GM06990 (cell line): ENCODE data around the gene SMC1B.
"Not testable (repeated sequence)": the region's sequence is repeated elsewhere in the genome, so short reads cannot be mapped to it uniquely, and the experiment has no call there.

Experiments used
- DNase-seq: peaks from one replicate; pipeline ENCODE4 v3.0.0-alpha.2; 2011; ENCODE audit not compliant: insufficient read length; ENCODE audit errors: extremely low read depth
- H3K27me3 ChIP-seq: replicated peaks from 2 replicates; pipeline ENCODE4 v1.6.0; 2011; ENCODE audit warnings: low read length; ENCODE audit not compliant: control insufficient read depth, insufficient read depth
- H3K36me3 ChIP-seq: 2 replicates; pipeline ENCODE4 v1.5.1; 2011; ENCODE audit warnings: low read length; ENCODE audit not compliant: control insufficient read depth, insufficient read depth
- H3K4me3 ChIP-seq: replicated peaks from 2 replicates; pipeline ENCODE4 v1.5.1; 2011; ENCODE audit warnings: low read depth, mild to moderate bottlenecking, control low read depth, low read length
- CTCF ChIP-seq: IDR thresholded peaks from 2 replicates; pipeline ENCODE4 v1.5.1; 2011; ENCODE audit warnings: low read length, control low read depth, mild to moderate bottlenecking, inconsistent platforms; ENCODE audit not compliant: insufficient read depth, poor library complexity, severe bottlenecking

Gene SMC1B

GRCh38 chr22:45438336-45438735 is 24.9 kb upstream of the SMC1B start:
- H3K36me3 ChIP-seq: no peaks in the 10 kb centered on the region
- no peak for DNase-seq
- no peak for TF ChIP-seq CTCF
- H3K27me3 ChIP-seq: no peaks in the 10 kb centered on the region; the same call in none of the 2 replicates
- no peak overlapping the region for H3K4me3 ChIP-seq

- not testable (repeated sequence) for DNase-seq, H3K4me3 ChIP-seq, H3K36me3 ChIP-seq, H3K27me3 ChIP-seq
These were observed 23.6 kb upstream of the SMC1B start for GRCh38 chr22:45436871-45437517.

- no peaks in the 10 kb centered on the region for H3K27me3 ChIP-seq
- peak; percentile 49 for DNase-seq
- no peak overlapping the region for H3K4me3 ChIP-seq
- TF ChIP-seq CTCF: peak; percentile 92
- H3K36me3 ChIP-seq: no peaks in the 10 kb centered on the region
These were observed 22.2 kb upstream of the SMC1B start for GRCh38 chr22:45435544-45436139.

- Histone ChIP-seq H3K27me3 (no peaks in the 10 kb centered on the region), H3K4me3 (no peak overlapping the region), H3K36me3 (no peaks in the 10 kb centered on the region)
- no peak for DNase-seq
- no peak for TF ChIP-seq CTCF
These were observed 21.6 kb upstream of the SMC1B start for GRCh38 chr22:45434981-45435380.

- TF ChIP-seq CTCF: no peak
- H3K4me3 ChIP-seq: no peak overlapping the region
These were observed 17.5 kb upstream of the SMC1B start for GRCh38 chr22:45430871-45431270.

GRCh38 chr22:45429981-45430775 is 16.8 kb upstream of the SMC1B start:
- no peaks in the 10 kb centered on the region; the same call in 1 of the 2 replicates for H3K27me3 ChIP-seq
- no peak for TF ChIP-seq CTCF
- no peak for DNase-seq
- H3K36me3 ChIP-seq: no peaks in the 10 kb centered on the region
- H3K4me3 ChIP-seq: no peak overlapping the region

More at GRCh38 chr22:45430871-45431270, 17.5 kb upstream of the SMC1B start:
- Histone ChIP-seq H3K27me3 (no peaks in the 10 kb centered on the region; the same call in 1 of the 2 replicates), H3K36me3 (no peaks in the 10 kb centered on the region)
- no peak for DNase-seq
